ENCODE results near the gene GRAMD2B. TPM values are rescaled to one million over a fixed set of nuclear protein-coding genes. Genes with fewer than 3 reads are reported as not detected.

GRAMD2B gene
- total RNA-seq, 1 experiment from 2014 or later: 6.7 TPM

DNA sequence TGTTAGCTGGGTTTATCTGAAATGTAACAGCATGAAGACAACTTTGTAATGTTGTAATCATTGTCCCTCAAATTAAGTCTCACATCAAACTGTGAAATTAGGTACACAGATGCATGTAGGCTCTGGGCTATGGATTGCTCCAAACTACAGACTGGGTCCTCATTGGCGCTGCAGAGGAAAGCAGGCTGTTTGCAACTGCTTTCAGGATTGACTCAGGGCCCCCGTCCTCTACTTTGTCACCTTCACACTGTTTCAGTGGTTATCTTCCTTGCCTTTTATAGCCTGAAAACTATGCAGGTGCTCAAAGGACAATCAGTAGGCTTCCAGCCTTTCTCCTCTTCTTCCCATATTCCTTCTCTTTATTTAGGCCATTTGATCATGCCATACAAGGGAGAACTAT, 18.0 kb downstream of the GRAMD2B start:
- Histone ChIP-seq H3K27ac (ENCODE audit: insufficient read length, low read depth, low read length) (no peak overlapping the region), H2BK5ac (ENCODE audit: insufficient read length, low read length) (no peak overlapping the region), H3K4me1 (ENCODE audit: insufficient read depth, low read length) (no peaks in the 10 kb centered on the region), H3K9me3 (ENCODE audit: control insufficient read depth, low read depth, low read length) (no peaks in the 10 kb centered on the region), H3K9ac (ENCODE audit: extremely low read depth, insufficient read length, low read length) (no peak overlapping the region), H4K5ac (ENCODE audit: insufficient read length, low read depth, low read length) (no peak overlapping the region), H3K56ac (ENCODE audit: insufficient read length, low read depth, low read length) (no peak overlapping the region), H4K91ac (ENCODE audit: insufficient read length, low read depth, low read length) (no peak overlapping the region), H4K8ac (replicated peaks; ENCODE audit: insufficient read length, low read depth, low read length) (no peak overlapping the region), H3K79me1 (ENCODE audit: insufficient read depth, low read depth, low read length, poor library complexity, severe bottlenecking) (no peaks in the 10 kb centered on the region), H2BK20ac (ENCODE audit: low read depth, low read length, poor library complexity, severe bottlenecking) (no peak overlapping the region), H3K18ac (ENCODE audit: insufficient read length, low read depth, low read length) (no peak overlapping the region), H3K4ac (ENCODE audit: low read depth, low read length) (no peak overlapping the region), H3K23me2 (ENCODE audit: insufficient read length, low read depth, low read length, poor library complexity, severe bottlenecking) (no peaks in the 10 kb centered on the region), H2AK5ac (ENCODE audit: insufficient read length, low read length) (no peak overlapping the region), H3K23ac (ENCODE audit: insufficient read length, low read depth, low read length) (no peak overlapping the region), H2AFZ (ENCODE audit: low read length) (no peak overlapping the region), H3K27me3 (ENCODE audit: insufficient read depth, low read length) (no peaks in the 10 kb centered on the region), H3T11ph (ENCODE audit: low read length) (no peak overlapping the region), H3K14ac (ENCODE audit: insufficient read depth, low read length) (no peak overlapping the region), H4K20me1 (ENCODE audit: control insufficient read depth, insufficient read depth, insufficient read length) (no peaks in the 10 kb centered on the region), H3K79me2 (ENCODE audit: insufficient read depth, low read length) (no peaks in the 10 kb centered on the region), H3K4me2 (ENCODE audit: insufficient read depth, insufficient read length, low read length) (no peak overlapping the region), H2BK120ac (ENCODE audit: low read depth, low read length, poor library complexity, severe bottlenecking) (no peak overlapping the region), H2BK12ac (ENCODE audit: insufficient read length, low read depth, low read length) (no peak overlapping the region), H2BK15ac (ENCODE audit: low read depth, low read length) (no peak overlapping the region)
- Mint-ChIP-seq H3K27me3 (ENCODE audit: low read depth) (no peaks in the 10 kb centered on the region), H3K9me3 (no peaks in the 10 kb centered on the region), H3K27ac (no peak overlapping the region), H3K4me1 (peaks cover 8 to 10% of the 10 kb centered on the region in 2 experiments), H3K4me3 (no peak overlapping the region), H3K36me3 (ENCODE audit: insufficient read depth in 1 of 3, low read depth in 3 of 3) (peaks cover 4 to 22% (median 19%) of the 10 kb centered on the region in 3 experiments; a peak in 5 of 7 replicates)
- no peak for DNase-seq
- TF ChIP-seq, protein P1, sequence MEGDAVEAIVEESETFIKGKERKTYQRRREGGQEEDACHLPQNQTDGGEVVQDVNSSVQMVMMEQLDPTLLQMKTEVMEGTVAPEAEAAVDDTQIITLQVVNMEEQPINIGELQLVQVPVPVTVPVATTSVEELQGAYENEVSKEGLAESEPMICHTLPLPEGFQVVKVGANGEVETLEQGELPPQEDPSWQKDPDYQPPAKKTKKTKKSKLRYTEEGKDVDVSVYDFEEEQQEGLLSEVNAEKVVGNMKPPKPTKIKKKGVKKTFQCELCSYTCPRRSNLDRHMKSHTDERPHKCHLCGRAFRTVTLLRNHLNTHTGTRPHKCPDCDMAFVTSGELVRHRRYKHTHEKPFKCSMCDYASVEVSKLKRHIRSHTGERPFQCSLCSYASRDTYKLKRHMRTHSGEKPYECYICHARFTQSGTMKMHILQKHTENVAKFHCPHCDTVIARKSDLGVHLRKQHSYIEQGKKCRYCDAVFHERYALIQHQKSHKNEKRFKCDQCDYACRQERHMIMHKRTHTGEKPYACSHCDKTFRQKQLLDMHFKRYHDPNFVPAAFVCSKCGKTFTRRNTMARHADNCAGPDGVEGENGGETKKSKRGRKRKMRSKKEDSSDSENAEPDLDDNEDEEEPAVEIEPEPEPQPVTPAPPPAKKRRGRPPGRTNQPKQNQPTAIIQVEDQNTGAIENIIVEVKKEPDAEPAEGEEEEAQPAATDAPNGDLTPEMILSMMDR (conservative IDR thresholded peaks at IDR 0.05): no peak
- no CpG with 5 or more reads among the region's 2 CpGs for WGBS (ENCODE audit: extremely low coverage, insufficient read length, low lambda C conversion rate)
